ENCODE measurements around the gene BET1L.
"Not testable (repeated sequence)": the region's sequence is repeated elsewhere in the genome, so short reads cannot be mapped to it uniquely, and the experiment has no call there.

Gene BET1L

GRCh38 chr11:227824-228379, 20.7 kb upstream of the BET1L start:
- DNase-seq, result no peak

GRCh38 chr11:225734-226453, 18.7 kb upstream of the BET1L start:
- DNase-seq, result no peak

DNA sequence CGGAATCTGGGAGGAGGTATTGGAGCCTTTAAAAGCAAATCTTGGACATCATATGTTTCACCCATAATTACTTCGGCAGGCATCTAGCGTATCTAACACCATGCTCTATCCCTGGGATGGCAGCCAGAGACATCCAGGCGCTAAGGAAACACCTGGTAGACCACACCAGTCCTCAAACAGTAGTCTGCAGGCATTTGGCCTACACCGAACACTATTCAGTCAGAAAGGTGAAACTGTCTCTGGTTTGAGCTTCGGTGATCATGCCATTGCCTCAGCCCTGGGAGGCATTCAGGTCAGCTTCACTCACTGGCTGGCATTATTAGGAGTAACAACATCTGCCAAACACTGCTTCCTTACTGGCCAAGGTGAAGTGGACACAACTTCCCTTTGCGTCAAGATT, 17.2 kb upstream of the BET1L start:
- no peak for DNase-seq

DNA sequence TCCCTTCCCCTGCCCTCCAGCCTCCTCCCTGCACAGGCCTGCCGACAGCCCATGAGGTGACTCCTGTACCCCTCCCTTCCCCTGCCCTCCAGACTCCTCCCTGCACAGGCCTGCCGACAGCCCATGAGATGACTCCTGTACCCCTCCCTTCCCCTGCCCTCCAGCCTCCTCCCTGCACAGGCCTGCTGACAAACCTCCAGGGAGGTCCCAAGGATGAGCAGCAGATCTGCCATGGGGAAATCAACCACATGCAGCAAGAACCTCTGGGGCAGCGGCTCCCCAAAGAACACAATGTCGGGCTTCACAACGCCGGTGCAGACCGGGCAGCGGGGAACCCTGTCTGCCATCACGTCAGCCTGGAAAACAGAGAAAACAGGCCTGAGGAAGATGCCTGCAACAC, 16.7 kb upstream of the BET1L start:
- DNase-seq, result no peak

DNA sequence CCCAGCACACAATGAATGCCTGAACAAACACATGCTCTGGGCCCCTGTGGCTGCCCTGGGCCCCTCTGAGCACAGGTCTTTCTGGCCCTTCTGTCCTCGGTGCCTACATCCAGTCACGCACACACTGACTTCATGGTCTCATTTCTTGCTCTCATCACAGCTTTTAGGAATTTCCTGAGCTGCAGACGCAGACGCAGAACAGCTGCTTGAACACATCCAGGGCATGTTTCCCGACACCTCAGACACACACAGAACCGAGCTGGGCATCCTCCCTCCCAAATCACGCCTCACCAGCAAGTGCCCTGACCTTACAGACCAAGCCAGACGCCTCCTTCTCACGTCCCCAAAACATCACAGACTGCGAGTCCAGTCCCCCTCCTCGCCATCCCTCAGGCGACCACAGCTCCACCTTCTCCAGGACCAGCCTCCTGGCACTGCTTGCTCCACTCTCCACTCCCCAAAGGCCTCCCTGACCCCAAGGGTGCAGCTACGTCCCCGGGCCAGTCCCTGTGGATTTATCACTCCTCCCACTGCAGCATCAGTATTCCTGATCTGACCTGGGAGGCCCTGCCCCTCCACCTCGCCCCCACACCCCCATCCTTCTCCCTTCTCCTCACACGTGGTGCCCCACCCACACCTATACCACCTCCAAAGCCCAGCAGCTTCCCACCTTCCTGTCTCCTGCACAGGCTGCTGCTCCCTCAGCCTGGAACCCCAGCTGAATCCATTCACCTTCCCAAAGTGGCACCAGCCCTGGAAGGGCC, 16.0 kb upstream of the BET1L start:
- DNase-seq, result no peak

DNA sequence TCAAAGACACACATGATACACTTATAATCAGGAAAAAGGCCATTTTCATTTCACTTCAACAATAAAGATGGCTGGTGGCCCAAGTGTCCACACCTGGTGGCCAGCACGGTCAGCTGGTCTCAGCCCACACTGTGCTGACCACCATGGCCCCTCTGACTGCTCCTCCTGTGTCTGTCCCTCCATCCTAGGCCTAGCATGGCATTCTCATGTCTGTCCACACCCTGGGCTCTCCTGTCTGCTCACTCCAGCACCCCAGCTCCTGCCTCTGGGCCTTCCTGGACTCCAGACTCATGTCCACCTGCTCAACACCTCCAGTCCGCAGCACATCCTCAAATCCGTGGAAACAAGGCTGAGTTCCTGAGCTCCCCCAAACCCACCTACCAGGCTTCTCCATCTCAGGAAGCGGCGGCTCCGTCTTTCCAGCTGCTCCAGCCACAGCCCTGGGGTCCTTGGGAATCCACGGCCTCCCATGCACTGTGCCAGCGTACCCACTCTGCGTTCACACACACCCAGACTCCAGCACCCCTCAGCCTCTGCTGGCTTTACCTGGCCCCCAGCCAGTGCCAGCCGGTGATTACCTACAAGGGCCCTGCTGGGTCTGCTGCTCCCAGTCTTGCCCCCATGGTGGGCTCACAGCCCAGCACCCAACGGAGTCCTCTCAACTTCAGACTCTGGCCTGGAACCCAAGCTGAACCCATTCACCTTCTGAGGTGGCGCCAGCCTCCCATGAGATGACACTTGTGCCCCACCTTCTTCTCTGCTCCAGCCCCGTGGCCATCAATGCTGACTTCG, 15.0 kb upstream of the BET1L start:
- DNase-seq, result no peak

DNA sequence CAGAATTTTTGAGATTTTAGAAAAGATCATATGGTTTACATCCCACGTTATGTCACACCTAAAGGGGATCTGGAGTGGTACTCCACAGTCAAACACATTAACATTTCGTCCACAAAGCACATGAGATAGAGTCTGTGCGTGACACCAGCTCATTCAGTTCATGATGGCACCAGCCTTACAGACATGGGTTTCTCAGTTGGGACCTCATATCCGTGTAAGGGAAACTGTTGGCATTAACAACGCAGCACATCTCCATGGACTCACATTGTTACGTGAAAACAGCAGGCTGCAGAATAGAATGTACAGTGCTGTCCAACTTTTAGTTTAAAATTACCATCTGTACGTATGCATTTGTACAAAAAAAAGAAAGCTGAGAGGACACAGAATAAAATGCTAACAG, 14.3 kb upstream of the BET1L start:
- DNase-seq, result no peak

DNA sequence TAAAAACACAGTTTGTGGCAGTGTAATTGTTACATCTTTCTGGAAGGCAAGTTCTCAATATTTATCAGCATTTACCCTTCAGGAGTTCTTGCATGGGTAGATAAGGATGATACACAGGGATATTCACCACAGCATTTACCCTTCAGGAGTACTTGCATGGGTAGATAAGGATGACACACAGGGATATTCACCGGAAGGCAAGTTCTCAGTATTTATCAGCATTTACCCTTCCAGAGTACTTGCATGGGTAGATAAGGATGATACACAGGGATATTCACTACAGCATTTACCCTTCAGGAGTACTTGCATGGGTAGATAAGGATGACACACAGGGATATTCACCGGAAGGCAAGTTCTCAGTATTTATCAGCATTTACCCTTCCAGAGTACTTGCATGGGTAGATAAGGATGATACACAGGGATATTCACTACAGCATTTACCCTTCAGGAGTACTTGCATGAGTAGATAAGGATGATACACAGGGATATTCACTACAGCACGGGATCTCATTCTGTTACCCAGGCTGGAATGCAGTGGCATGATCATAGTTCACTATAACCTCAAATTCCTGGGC, 13.5 kb upstream of the BET1L start:
- DNase-seq, result not testable (repeated sequence)

DNA sequence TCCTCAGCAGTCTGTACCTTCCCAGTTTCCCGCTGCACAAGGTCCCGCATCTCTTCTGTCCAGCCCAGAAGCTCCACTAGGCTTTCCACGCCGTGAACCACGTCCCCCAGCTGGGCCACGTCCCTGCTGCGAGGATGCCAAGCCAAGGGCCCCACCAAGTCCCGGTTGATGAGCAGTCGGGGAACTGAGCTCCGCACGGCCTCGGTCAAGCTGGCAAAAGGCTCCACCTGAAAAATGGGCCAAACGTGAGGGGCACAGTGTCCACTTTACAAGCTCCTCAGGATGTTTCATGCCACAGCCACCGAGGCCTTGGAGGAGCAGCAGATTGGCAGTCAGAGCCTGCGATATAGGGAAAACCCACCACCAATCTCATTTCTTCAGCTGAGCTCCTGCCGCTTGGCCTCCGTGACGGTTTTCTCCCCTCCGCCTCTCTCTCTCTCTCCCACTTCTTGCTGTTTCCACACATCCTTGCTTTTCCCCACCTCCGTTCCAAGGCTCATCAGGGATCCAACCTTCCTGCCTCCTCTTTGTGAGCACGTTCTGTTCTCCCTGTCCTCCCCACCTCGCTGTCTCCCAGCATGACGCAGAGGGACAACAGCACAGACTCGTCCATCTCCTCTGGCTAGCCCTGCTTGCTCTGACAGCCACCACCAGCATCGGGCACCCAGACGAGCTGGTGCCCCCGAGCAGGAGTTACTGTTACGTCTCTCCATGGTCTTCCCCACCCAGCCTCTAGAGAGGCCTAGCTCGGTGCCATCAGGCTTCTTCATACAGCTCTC, 11.8 kb upstream of the BET1L start:
- no peak for DNase-seq

DNA sequence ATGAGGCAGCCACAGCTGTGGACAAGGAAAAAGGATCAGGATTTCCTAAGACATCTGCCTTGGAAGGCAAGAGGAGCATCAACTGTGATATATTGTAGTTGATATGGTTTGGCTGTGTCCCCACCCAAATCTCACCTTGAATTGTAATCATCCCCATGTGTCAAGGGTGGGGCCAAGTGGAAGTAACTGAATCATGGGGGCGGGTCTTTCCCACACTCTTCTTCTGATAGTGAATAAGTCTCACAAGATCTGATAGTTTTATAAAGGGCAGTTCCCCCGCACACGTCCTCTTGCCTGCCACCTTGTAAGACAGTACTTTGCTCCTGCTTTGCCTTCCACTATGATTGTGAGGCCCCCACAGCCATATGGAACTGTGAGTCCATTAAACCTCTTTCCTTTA, 10.5 kb upstream of the BET1L start:
- no peak for DNase-seq

DNA sequence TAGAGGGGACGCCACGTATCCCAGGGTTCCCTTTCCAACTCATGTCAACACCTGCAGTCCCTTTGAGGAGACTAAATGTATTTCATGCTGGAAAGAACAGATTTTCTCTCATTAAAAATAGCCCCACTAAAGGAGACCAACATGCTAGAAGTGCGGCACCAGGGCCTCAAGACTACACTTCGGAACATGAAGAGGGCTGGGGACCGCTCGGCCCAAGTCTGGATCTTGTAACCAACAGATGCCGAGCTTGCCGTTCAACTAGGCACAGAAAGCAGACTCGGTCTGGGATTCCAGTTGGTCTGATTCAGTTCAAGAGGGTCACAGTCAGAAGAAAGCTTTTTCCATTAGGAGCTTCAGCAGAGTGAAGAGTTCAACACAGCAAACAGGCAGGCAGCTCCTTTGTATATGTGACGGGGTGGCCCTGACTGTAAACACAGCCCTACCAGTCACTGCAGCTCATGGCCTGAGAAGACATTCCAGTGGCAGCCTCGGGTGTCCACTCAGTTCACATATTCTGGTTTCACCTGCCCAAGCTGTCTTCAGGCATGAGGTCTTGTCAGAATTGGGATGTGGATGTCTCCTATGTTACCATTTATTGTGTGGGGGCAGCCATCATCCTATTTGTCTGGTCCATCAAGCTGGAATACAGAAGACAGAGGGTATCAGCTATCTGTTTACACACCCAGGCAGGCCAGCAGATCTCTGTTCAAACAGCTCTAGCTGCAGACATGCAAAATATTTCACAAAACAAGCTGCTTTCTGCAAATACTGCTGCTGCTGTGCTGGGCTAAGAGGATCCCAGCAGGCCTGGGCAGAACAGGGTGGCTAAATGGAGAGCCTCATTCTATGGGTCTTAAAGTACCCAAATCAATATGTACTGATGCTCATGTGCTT, 9.1 kb upstream of the BET1L start:
- no peak for DNase-seq

DNA sequence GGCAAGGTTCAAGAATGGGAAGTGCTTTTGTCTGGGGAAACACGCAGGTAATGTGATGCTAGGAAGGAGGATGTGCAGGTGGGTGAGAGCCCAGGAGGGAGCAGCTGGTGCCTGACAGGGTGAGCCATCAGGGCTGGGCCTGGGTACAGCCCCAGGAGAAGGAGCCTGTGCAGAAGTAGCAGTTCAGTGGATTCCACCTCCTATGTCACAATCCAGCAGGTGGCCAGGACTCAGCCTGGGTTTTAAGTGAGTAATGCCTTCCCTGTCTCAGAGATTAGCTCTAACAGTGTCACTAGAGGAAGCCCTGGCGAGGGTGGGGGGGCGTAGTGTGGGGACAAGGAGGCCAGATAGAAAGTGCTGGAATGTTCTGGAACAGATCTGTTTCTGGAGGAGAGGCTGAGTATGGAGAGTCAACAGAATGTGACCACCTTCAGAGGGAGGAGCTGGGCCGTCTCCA, 8.4 kb upstream of the BET1L start:
- no peak for DNase-seq

- DNase-seq, result no peak
Observed at GRCh38 chr11:214083-214482, 6.9 kb upstream of the BET1L start.

DNA sequence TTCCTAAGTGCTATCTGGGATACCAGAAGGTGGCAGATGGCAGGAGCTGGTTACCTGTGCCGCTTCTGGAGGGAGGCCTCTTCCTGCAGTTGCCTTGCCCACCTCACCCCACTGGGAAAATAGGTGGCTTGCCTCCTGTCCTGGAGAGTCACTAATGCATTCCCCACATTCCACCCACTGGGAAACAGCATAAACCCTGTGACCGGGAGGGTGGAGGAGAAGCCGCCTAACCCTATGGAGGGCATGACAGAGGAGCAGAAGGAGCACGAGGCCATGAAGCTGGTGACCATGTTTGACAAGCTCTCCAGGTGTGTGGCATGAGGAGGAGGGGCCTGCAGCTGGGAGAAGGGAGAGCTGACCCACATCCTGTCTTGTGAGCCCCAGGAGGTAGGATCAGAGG, 5.9 kb upstream of the BET1L start:
- DNase-seq, result no peak

DNA sequence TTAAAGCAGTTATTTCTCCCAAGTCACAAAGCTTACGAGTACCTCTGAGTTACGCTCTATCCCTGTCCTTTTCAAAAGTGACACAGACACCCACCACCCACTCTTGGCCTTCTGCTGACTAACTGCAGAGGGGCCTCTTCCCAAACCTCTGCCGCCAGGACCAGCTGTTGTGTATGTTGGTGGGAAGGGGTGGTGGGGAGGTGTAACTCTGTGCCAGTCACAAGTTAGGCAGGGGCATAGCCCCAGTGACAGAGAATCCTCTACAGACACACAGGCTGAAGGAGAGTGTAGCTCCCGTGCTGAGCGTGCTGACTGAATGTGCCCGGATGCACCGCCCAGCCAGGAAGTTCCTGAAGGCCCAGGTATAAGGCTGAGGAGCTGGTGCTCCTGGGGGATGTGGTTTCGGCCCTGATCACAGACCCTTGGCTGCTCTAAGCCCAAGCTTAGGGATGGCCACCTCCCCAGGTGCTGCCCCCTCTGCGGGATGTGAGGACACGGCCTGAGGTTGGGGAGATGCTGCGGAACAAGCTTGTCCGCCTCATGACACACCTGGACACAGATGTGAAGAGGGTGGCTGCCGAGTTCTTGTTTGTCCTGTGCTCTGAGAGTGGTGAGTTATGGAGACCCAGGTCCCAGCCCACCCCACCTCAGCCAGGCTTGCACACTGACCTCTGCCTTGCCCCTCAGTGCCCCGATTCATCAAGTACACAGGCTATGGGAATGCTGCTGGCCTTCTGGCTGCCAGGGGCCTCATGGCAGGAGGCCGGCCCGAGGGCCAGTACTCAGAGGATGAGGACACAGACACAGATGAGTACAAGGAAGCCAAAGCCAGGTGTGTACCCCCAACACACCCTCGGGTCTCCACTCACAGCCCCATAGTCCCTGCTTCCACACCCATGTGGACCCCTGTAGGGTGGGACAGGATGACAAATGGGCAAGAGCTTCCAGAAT, 5.2 kb upstream of the BET1L start:
- no peak for DNase-seq

DNA sequence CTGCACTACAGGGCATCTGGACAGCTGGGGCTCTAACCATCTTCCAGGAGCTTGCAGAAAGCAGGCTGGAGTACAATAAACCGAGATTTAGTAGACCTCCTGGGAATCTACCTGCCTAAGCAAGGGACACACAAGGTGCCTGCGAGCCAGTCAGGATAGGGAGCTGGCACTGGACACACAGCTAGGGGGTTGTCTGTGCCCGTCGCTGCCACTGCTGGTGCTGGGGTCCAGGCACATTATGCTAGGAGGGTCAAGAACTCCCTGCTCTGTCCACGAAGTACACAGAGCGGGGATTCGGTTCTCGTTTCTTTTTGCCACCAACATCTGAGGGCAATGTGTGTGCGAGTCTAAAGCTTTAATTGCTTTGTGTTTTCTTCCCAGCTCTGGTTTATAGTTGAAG, 4.5 kb upstream of the BET1L start:
- no peak for DNase-seq

GRCh38 chr11:211295-211694, 4.1 kb upstream of the BET1L start:
- no peak for DNase-seq

DNA sequence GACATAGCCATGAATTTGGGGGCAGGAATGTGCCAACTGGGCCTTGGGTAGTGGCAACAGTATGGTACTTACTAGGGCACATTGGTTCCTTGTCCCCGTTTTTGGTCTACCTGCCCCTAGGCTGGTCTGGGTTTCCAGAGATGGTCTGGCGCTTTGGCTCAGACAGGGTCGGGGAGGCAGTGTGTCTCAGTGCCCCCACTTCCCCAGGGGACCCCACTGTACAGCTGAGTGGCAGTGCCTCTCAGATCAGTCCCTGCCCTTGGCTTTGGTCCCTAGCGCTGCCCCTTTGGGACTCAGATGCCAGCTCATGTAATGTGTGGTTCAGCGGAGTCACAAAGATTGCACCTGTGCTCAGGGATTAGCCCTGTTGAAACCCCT, 3.6 kb upstream of the BET1L start:
- no peak for DNase-seq

DNA sequence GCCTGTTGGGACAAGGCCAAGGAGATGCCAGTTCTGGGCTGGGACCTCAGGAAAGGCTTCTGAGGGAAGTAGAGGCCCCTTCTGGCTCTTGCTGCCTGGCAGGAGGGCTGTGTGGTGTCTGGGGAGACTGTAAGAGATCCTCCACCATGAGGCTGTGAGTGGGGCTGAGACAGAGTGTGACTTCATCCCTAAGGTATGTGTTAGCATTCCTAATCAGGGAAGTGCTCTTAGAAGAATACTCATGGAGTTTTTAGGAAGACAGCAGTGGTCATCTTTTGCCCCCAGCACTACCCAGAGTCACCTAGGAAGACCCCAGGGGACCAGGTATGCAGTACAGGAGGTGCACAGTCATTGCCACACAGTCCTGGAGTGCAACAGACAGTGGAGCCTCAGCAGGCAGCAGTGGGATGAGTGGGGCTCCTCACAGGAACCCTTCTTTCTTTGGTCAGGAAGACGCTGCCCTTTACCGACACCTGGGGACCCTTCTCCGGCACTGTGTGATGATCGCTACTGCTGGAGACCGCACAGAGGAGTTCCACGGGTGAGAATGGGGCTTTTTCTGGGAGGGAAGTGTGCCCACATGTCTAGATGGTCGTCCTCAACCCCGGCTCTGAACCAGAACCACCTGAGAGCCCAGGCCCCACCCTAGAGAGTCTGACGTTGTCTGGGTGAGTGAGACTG, 3.1 kb upstream of the BET1L start:
- DNase-seq, result no peak
